Spleen (tissue), 11 donors: Measurements from ENCODE around the gene LCLAT1. TPM values are rescaled to one million over a fixed set of nuclear protein-coding genes. Genes with fewer than 3 reads are reported as not detected.

Source experiments
- DNase-seq: peaks from one replicate; pipeline ENCODE4 v3.0.0-alpha.2; 2020
- H3K27ac ChIP-seq, 8 donors: fragments of 200-600 bp; sonication (generic) in 7 of 8; 1 replicate in 4 of 8; 2 replicates in 4 of 8; pipeline versions ENCODE4 v1.5.0 to v1.8.0; 2016 to 2021; ENCODE audit warnings: inconsistent platforms in 4 of 8, mild to moderate bottlenecking in 4 of 8, moderate library complexity in 1 of 8
- H3K27me3 ChIP-seq, 7 donors: fragments of 200-600 bp; sonication (generic) in 6 of 7; replicated peaks in 1 of 7; 1 replicate in 4 of 7; 2 replicates in 3 of 7; pipeline versions ENCODE4 v1.5.0 to v1.8.0; 2016 to 2021; ENCODE audit warnings: inconsistent platforms in 3 of 7, mild to moderate bottlenecking in 1 of 7
- H3K36me3 ChIP-seq, 6 donors: fragments of 200-600 bp; sonication (generic) in 5 of 6; 1 replicate in 4 of 6; 2 replicates in 2 of 6; pipeline versions ENCODE4 v1.5.0 to v1.8.0; 2016 to 2021; ENCODE audit warnings: inconsistent platforms in 2 of 6
- H3K4me1 ChIP-seq, 6 donors: fragments of 200-600 bp; sonication (generic) in 5 of 6; 1 replicate in 3 of 6; 2 replicates in 3 of 6; pipeline versions ENCODE4 v1.5.0 to v1.8.0; 2016 to 2021; ENCODE audit warnings: inconsistent platforms in 3 of 6
- H3K4me3 ChIP-seq, 8 donors: fragments of 200-600 bp; sonication (generic) in 7 of 8; 1 replicate in 4 of 8; 2 replicates in 4 of 8; pipeline versions ENCODE4 v1.5.0 to v1.8.0; 2016 to 2021; ENCODE audit warnings: inconsistent platforms in 4 of 8, mild to moderate bottlenecking in 4 of 8, moderate library complexity in 2 of 8
- H3K9me3 ChIP-seq, 8 donors: fragments of 200-600 bp; sonication (generic) in 7 of 8; 1 replicate in 4 of 8; 2 replicates in 4 of 8; pipeline versions ENCODE4 v1.5.0 to v1.8.0; 2016 to 2021; ENCODE audit warnings: inconsistent platforms in 4 of 8
- CTCF ChIP-seq, 11 experiments: fragments of 200-600 bp in 7 of 11; fragments of 450-650 bp in 4 of 11; sonication (generic) in 4 of 11; IDR thresholded peaks in 8 of 11; conservative IDR thresholded peaks in 3 of 11; 1 replicate in 7 of 11; 2 replicates in 4 of 11; pipeline versions ENCODE4 v1.4.0 to v1.8.0; 2016 to 2021; ENCODE audit warnings: antibody characterized with exemption in 11 of 11, inconsistent platforms in 4 of 11, mild to moderate bottlenecking in 1 of 11
- POLR2A ChIP-seq, 3 donors: fragments of 450-650 bp; IDR thresholded peaks; one replicate each; pipeline ENCODE4 v1.5.1; 2017; ENCODE audit warnings: antibody characterized with exemption in 3 of 3, mild to moderate bottlenecking in 1 of 3
- POLR2AphosphoS5 ChIP-seq, 3 donors: sonication (generic); formaldehyde crosslinking; IDR thresholded peaks; one replicate each; pipeline ENCODE4 v1.5.1; 2017; ENCODE audit warnings: antibody characterized with exemption in 3 of 3
- WGBS, 5 donors: extraction: QIAGEN DNeasy Blood & Tissue Kit in 3 of 5; methylation state at CpG; one replicate each; pipeline versions ENCODE4 v1.1.5 to v1.1.7; 2013 to 2018; 5-methylcytosine and 5-hydroxymethylcytosine counted together
- intact Hi-C: fragments of 100-400 bp; cut with DNase I; formaldehyde crosslinking; loops from one replicate; pipeline ENCODE4 v1.15.0; 2023; ENCODE audit warnings: low total_unique reads
- polyA plus RNA-seq, 3 donors: library from polyadenylated mRNA; stranded (reverse); fragments of 200-250 nt; gene quantifications; one replicate each; pipeline ENCODE4 v1.2.1, GENCODE V29; 2013
- total RNA-seq, 7 donors: library from RNA; depleted of rRNA in 3 of 7; stranded (reverse); fragments of >200 nt in 3 of 7; fragmentation: NEBNext Ultra II Directional in 4 of 7; extraction: Animal tissue kit (Norgen Biotek cat#: 25700) in 4 of 7; gene quantifications; one replicate each; pipeline versions ENCODE4 v1.1.0 to v1.2.1, GENCODE V29; 2016 to 2021
- donor health status: healthy with polysubstance abuse.
- donor health status: DM: no; HTN: no; CAD: no; lungs with moderate emphysema.
- donor health status: DM: no; HTN: no; CAD: no.
- donor health status: Bipolar disorder and iron deficiency.
- donor health status: healthy.
- donor health status: DM: no; HTN: no; CAD: no.
- donor health status: DM: yes; HTN: yes; CAD: no.

Gene LCLAT1
- total and polyA plus RNA-seq, 10 donors = 1.9 to 23.3 (median 13.8) TPM

DNA sequence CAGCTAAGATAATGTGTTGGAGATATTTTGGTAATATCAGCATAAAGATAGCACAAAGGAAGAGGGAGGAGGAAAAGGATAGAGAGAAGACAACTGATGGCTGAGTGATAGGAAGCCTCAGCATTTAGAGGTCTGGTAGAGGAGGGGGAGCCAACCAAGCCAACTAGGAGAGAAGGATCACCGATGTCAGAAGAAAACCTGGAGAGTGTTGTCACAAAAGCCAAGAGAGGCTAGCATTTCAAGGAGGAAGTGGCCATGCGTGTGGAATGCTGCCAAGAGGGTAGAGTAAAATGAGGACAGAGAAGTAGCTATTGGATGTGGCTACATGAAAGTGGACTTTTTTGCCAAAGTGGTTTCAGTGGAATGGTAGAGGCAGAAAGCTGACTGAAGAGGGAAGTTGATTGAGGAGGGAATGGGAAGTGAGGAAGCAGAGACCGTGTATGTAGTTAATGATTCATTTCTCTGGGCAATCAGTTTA lies 34.3 kb downstream of the LCLAT1 start:
- WGBS, 5 donors = 44 to 75% (median 57%) methylated on average over 3 of the region's 3 CpGs
- H3K27ac ChIP-seq = peak overlapping the region in 3 of 8 donors; percentile 13 to 59 (median 21)
- no peak overlapping the region for H3K4me3 ChIP-seq
- TF ChIP-seq CTCF (IDR thresholded peaks at IDR 0.05 in 8 of 11, conservative IDR thresholded peaks at IDR 0.05 in 3 of 11) (no peak), POLR2AphosphoS5 (IDR thresholded peaks at IDR 0.05) (peak in 1 of 3 donors; percentile 15)
- H3K9me3 ChIP-seq = no peaks in the 10 kb centered on the region
- no peak for DNase-seq
- peaks cover 0 to 27% (median 11%) of the 10 kb centered on the region in 6 donors for H3K4me1 ChIP-seq
- H3K36me3 ChIP-seq = peaks cover 0 to 3% (median 0%) of the 10 kb centered on the region in 6 donors
- H3K27me3 ChIP-seq = no peaks in the 10 kb centered on the region
- intact Hi-C loops = no loop called here

DNA sequence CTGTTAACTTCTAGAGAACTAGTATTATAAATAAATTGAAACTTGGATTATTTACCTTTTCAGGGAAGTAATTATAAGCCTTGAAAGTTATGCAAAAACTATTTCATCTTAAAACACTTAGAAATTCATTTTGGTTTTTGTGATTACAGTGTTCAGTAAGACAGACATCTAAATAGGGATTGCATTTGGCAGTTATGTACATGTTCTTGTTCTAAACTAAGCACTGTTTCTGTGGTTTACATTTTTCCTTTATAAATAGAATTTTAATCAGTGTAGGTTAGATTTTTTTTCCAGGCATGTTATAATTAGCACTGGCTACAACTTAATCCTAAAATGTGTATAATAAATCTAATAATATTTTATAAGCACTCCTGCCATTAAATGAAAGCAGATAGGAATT lies 35.0 kb downstream of the LCLAT1 start:
- H3K36me3 ChIP-seq = peaks cover 0 to 3% (median 0%) of the 10 kb centered on the region in 6 donors
- no peaks in the 10 kb centered on the region for H3K27me3 ChIP-seq
- no peak for DNase-seq
- intact Hi-C loops = no loop called here
- no peaks in the 10 kb centered on the region for H3K9me3 ChIP-seq
- H3K27ac ChIP-seq = peak overlapping the region in 2 of 8 donors; percentile 13 to 59
- TF ChIP-seq POLR2AphosphoS5 (IDR thresholded peaks at IDR 0.05) (no peak), POLR2A (IDR thresholded peaks at IDR 0.05) (no peak), CTCF (IDR thresholded peaks at IDR 0.05 in 8 of 11, conservative IDR thresholded peaks at IDR 0.05 in 3 of 11) (no peak)
- no peak overlapping the region for H3K4me3 ChIP-seq
- H3K4me1 ChIP-seq = peaks cover 0 to 27% (median 11%) of the 10 kb centered on the region in 6 donors

DNA sequence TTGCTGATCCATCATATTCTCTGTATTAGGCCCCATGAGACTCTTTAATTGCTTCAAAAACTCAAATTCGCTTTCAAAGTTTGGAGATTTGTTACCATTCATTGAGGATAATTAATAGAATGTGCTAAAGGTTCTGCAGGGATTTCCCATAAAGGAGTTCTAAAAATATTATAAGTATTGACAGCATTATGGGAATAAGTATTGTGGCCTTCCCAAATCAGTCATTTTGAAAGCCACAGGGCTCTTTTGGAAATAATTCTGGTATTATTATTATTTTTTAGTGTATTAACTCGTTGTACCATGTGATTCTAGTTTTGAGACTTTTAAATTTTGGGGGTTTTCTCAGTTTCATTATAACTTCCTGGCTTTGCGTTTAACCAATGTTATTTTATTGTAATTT lies 37.1 kb downstream of the LCLAT1 start:
- Histone ChIP-seq H3K9me3 (no peaks in the 10 kb centered on the region), H3K27ac (no peak overlapping the region), H3K36me3 (peaks cover 0 to 3% (median 0%) of the 10 kb centered on the region in 6 donors), H3K4me3 (no peak overlapping the region), H3K27me3 (no peaks in the 10 kb centered on the region), H3K4me1 (peaks cover 0 to 43% (median 18%) of the 10 kb centered on the region in 6 donors)
- TF ChIP-seq POLR2A (IDR thresholded peaks at IDR 0.05) (no peak), POLR2AphosphoS5 (IDR thresholded peaks at IDR 0.05) (no peak), CTCF (IDR thresholded peaks at IDR 0.05 in 8 of 11, conservative IDR thresholded peaks at IDR 0.05 in 3 of 11) (no peak)
- WGBS, 5 donors = 69 to 82% (median 72%) methylated on average over 3 of the region's 3 CpGs
- DNase-seq = no peak
- intact Hi-C loops = no loop called here

- intact Hi-C loops = no loop called here
- TF ChIP-seq CTCF (IDR thresholded peaks at IDR 0.05 in 8 of 11, conservative IDR thresholded peaks at IDR 0.05 in 3 of 11) (no peak), POLR2AphosphoS5 (IDR thresholded peaks at IDR 0.05) (no peak), POLR2A (IDR thresholded peaks at IDR 0.05) (no peak)
- H3K27ac ChIP-seq = no peak overlapping the region
- no peak overlapping the region for H3K4me3 ChIP-seq
- H3K9me3 ChIP-seq = no peaks in the 10 kb centered on the region
- WGBS, 5 donors = 76 to 90% (median 80%) methylated on average over 4 of the region's 4 CpGs
- peaks cover 0 to 43% (median 18%) of the 10 kb centered on the region in 6 donors for H3K4me1 ChIP-seq
- DNase-seq = no peak
- no peaks in the 10 kb centered on the region for H3K36me3 ChIP-seq
- no peaks in the 10 kb centered on the region for H3K27me3 ChIP-seq
Observed at GRCh38 chr2:30484995-30485394, 37.9 kb downstream of the LCLAT1 start.
